Measurements from ENCODE around the gene BMAL1.

GRCh38 chr11:13269775-13270174 is 7.8 kb upstream of the BMAL1 start:
- TF ChIP-seq CTCF (conservative IDR thresholded peaks at IDR 0.05; ENCODE audit: low read depth, low read length) (no peak), FOS (IDR thresholded peaks at IDR 0.05; ENCODE audit: low read depth, low read length) (no peak), USF2 (IDR thresholded peaks at IDR 0.05; ENCODE audit: low read depth, low read length) (no peak), RCOR1 (IDR thresholded peaks at IDR 0.05; ENCODE audit: insufficient replicate concordance, low read length) (no peak), POLR2A (IDR thresholded peaks at IDR 0.05; ENCODE audit: low read depth, low read length) (no peak)

Data from IMR-90 (cell line).